ENCODE data around the gene CRYL1. TPM values are rescaled to one million over a fixed set of nuclear protein-coding genes. Genes with fewer than 3 reads are reported as not detected.
A peak's percentile ranks its signal among the peaks of the same experiment; 100 is the strongest.

The CRYL1 gene
- total and polyA plus RNA-seq, 2 of the 13 experiments (the other 11 are each of a cell fraction or from before 2014, with no cell fraction given) = 57.2 to 115 TPM

GRCh38 chr13:20393273-20394168 is 132.1 kb downstream of the CRYL1 start:
- in situ Hi-C loops (cut with HindIII; ENCODE audit: extremely low pct_ligation_motif_present, low pct_unique_long_range_greater_than_20kb) = no loop called here
- TF ChIP-seq, protein P1, sequence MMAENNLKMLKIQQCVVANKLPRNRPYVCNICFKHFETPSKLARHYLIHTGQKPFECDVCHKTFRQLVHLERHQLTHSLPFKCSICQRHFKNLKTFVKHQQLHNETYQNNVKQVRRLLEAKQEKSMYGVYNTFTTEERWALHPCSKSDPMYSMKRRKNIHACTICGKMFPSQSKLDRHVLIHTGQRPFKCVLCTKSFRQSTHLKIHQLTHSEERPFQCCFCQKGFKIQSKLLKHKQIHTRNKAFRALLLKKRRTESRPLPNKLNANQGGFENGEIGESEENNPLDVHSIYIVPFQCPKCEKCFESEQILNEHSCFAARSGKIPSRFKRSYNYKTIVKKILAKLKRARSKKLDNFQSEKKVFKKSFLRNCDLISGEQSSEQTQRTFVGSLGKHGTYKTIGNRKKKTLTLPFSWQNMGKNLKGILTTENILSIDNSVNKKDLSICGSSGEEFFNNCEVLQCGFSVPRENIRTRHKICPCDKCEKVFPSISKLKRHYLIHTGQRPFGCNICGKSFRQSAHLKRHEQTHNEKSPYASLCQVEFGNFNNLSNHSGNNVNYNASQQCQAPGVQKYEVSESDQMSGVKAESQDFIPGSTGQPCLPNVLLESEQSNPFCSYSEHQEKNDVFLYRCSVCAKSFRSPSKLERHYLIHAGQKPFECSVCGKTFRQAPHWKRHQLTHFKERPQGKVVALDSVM (CRISPR knock-in tag; IDR thresholded peaks at IDR 0.05) = no peak
- TF ChIP-seq, protein P2, sequence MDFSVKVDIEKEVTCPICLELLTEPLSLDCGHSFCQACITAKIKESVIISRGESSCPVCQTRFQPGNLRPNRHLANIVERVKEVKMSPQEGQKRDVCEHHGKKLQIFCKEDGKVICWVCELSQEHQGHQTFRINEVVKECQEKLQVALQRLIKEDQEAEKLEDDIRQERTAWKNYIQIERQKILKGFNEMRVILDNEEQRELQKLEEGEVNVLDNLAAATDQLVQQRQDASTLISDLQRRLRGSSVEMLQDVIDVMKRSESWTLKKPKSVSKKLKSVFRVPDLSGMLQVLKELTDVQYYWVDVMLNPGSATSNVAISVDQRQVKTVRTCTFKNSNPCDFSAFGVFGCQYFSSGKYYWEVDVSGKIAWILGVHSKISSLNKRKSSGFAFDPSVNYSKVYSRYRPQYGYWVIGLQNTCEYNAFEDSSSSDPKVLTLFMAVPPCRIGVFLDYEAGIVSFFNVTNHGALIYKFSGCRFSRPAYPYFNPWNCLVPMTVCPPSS (IDR thresholded peaks at IDR 0.05) = peak; percentile 16; the same call in 1 of the 2 replicates
- TF ChIP-seq HNF4A (CRISPR knock-in tag; IDR thresholded peaks at IDR 0.05) (no peak), ZEB1 (IDR thresholded peaks at IDR 0.05; ENCODE audit: insufficient replicate concordance, low read depth) (no peak), ZMAT3 (CRISPR knock-in tag; conservative IDR thresholded peaks at IDR 0.05) (no peak), MTERF4 (CRISPR knock-in tag; IDR thresholded peaks at IDR 0.05) (no peak), HDAC2 (CRISPR knock-in tag; IDR thresholded peaks at IDR 0.05) (no peak), SMARCE1 (IDR thresholded peaks at IDR 0.05; ENCODE audit: borderline replicate concordance) (no peak)
- TF ChIP-seq, protein P3, sequence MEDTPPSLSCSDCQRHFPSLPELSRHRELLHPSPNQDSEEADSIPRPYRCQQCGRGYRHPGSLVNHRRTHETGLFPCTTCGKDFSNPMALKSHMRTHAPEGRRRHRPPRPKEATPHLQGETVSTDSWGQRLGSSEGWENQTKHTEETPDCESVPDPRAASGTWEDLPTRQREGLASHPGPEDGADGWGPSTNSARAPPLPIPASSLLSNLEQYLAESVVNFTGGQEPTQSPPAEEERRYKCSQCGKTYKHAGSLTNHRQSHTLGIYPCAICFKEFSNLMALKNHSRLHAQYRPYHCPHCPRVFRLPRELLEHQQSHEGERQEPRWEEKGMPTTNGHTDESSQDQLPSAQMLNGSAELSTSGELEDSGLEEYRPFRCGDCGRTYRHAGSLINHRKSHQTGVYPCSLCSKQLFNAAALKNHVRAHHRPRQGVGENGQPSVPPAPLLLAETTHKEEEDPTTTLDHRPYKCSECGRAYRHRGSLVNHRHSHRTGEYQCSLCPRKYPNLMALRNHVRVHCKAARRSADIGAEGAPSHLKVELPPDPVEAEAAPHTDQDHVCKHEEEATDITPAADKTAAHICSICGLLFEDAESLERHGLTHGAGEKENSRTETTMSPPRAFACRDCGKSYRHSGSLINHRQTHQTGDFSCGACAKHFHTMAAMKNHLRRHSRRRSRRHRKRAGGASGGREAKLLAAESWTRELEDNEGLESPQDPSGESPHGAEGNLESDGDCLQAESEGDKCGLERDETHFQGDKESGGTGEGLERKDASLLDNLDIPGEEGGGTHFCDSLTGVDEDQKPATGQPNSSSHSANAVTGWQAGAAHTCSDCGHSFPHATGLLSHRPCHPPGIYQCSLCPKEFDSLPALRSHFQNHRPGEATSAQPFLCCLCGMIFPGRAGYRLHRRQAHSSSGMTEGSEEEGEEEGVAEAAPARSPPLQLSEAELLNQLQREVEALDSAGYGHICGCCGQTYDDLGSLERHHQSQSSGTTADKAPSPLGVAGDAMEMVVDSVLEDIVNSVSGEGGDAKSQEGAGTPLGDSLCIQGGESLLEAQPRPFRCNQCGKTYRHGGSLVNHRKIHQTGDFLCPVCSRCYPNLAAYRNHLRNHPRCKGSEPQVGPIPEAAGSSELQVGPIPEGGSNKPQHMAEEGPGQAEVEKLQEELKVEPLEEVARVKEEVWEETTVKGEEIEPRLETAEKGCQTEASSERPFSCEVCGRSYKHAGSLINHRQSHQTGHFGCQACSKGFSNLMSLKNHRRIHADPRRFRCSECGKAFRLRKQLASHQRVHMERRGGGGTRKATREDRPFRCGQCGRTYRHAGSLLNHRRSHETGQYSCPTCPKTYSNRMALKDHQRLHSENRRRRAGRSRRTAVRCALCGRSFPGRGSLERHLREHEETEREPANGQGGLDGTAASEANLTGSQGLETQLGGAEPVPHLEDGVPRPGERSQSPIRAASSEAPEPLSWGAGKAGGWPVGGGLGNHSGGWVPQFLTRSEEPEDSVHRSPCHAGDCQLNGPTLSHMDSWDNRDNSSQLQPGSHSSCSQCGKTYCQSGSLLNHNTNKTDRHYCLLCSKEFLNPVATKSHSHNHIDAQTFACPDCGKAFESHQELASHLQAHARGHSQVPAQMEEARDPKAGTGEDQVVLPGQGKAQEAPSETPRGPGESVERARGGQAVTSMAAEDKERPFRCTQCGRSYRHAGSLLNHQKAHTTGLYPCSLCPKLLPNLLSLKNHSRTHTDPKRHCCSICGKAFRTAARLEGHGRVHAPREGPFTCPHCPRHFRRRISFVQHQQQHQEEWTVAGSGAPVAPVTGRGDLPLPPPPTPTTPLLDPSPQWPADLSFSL (CRISPR knock-in tag; IDR thresholded peaks at IDR 0.05) = peak; percentile 58; the same call in 1 of the 2 replicates
- Histone ChIP-seq H3K4me3 (replicated peaks in 1 of 3; ENCODE audit: insufficient read depth in 1 of 3, low read depth in 2 of 3, low read length in 3 of 3) (no peak overlapping the region), H3K4me2 (ENCODE audit: low read depth, low read length) (no peak overlapping the region), H3K9me3 (ENCODE audit: low read length) (no peaks in the 10 kb centered on the region), H3K36me3 (replicated peaks in 1 of 2; ENCODE audit: control insufficient read depth in 1 of 2, insufficient read depth in 2 of 2, low read length in 2 of 2) (no peaks in the 10 kb centered on the region), H3K27me3 (ENCODE audit: control insufficient read depth in 1 of 2, insufficient read depth in 2 of 2, low read length in 2 of 2) (no peaks in the 10 kb centered on the region), H3K27ac (ENCODE audit: extremely low read length, insufficient read depth, low read length) (no peak overlapping the region), H3K9ac (ENCODE audit: insufficient read depth, low read depth, low read length) (no peak overlapping the region), H3K4me1 (ENCODE audit: insufficient read depth, low read length) (no peaks in the 10 kb centered on the region), H4K20me1 (ENCODE audit: insufficient read depth, low read length) (no peaks in the 10 kb centered on the region), H3K79me2 (ENCODE audit: insufficient read depth, low read length) (no peaks in the 10 kb centered on the region), H2AFZ (ENCODE audit: low read length) (no peak overlapping the region)
- ATAC-seq = no peak
- CTCF ChIA-PET (ENCODE audit: low intra/inter-chr PET ratio, low total read pairs) = no interaction called here
- POLR2A ChIA-PET = no interaction called here
- BruUV-seq (replicated peaks) = no TSS peak
- intact Hi-C loops (cut with micrococcal nuclease; ENCODE audit: unreplicated experiment) = no loop called here
- 92% methylated on average over 10 of the region's 10 CpGs for WGBS (ENCODE audit: low lambda C conversion rate)
- peak; percentile 66 for FAIRE-seq
- DNase-seq (ENCODE audit: low spot score) = no peak

All from HepG2 (cell line).